Retinal pigment epithelial cell (primary cell): ENCODE data around the gene ARHGAP26.
A peak's percentile ranks its signal among the peaks of the same experiment; 100 is the strongest.

Experiments
- DNase-seq: peaks from one replicate; pipeline ENCODE4 v3.0.0-alpha.2; 2010; ENCODE audit warnings: low read depth
- H3K4me3 ChIP-seq: 2 replicates; pipeline ENCODE4 v1.5.1; 2011; ENCODE audit warnings: mild to moderate bottlenecking, low read length, control low read depth, moderate library complexity
- CTCF ChIP-seq: conservative IDR thresholded peaks from 2 replicates; pipeline ENCODE4 v1.5.1; 2011; ENCODE audit warnings: low read depth, low read length, control low read depth, inconsistent platforms

Gene ARHGAP26

GRCh38 chr5:142915038-142915437, 144.9 kb downstream of the ARHGAP26 start:
- DNase-seq: no peak
- H3K4me3 ChIP-seq: no peak overlapping the region
- no peak for TF ChIP-seq CTCF

GRCh38 chr5:142915813-142916424, 145.7 kb downstream of the ARHGAP26 start:
- DNase-seq: no peak
- peak; percentile 85 for TF ChIP-seq CTCF

GRCh38 chr5:142918959-142919635, 148.9 kb downstream of the ARHGAP26 start:
- TF ChIP-seq CTCF: no peak
- H3K4me3 ChIP-seq: no peak overlapping the region
- DNase-seq: no peak

More at GRCh38 chr5:142915813-142916424, 145.7 kb downstream of the ARHGAP26 start:
- H3K4me3 ChIP-seq: no peak overlapping the region

- DNase-seq: no peak
- TF ChIP-seq CTCF: no peak
- no peak overlapping the region for H3K4me3 ChIP-seq
Observed at GRCh38 chr5:142920849-142921612, 150.9 kb downstream of the ARHGAP26 start.

- H3K4me3 ChIP-seq: no peak overlapping the region
- TF ChIP-seq CTCF: peak; percentile 46
- no peak for DNase-seq
Observed at GRCh38 chr5:142922223-142922952, 152.2 kb downstream of the ARHGAP26 start.

DNA sequence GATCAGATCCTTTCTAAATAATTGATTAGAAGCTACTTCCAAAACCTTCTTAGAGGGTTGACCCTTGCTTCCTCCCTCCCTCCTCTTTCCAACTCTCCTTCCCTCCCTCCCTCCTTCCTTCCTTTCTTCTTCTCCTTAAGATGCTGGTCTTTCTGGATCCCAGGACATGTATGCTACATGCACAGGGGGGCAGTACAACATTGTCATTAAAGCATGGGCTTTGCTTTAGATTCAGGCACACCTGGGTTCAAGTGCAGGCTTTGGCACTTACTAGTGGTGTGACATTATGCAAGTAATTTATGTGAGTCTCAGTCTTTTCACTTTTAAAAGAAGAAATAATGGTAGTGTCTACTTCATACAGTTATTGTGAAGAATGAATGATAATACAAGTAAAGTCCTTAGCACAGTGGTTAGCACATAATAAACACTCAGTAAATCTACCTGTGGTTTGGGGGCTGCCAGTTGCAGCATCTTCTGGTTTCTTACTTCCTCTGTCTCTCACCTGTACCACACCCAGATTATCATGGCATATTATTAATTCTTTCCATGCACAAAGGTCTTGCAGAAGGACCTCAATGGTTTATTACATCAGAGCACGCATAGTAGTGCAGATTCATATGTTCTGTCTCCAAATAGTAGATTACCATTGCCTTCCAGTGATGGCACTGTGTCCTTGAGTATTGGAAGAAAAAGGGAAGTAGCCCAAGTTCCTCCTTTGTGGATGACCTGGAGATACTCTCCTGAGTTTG, 154.1 kb downstream of the ARHGAP26 start:
- DNase-seq: no peak

More for the DNA sequence above, 154.1 kb downstream of the ARHGAP26 start:
- no peak overlapping the region for H3K4me3 ChIP-seq
- peak; percentile 28 for TF ChIP-seq CTCF
